ENCODE data around the gene GALNT18. TPM values are rescaled to one million over a fixed set of nuclear protein-coding genes. Genes with fewer than 3 reads are reported as not detected.

The GALNT18 gene
- polyA plus RNA-seq, 1 donor from 2014 or later = 7.6 TPM

GRCh38 chr11:11476499-11476898 lies 145.3 kb downstream of the GALNT18 start:
- Histone ChIP-seq H2AFZ (ENCODE audit: low read depth, low read length) (no peak overlapping the region), H3K9ac (ENCODE audit: low read length) (no peak overlapping the region), H3K9me3 (ENCODE audit: low read length) (no peaks in the 10 kb centered on the region), H4K20me1 (ENCODE audit: insufficient read depth) (no peaks in the 10 kb centered on the region), H3F3A (ENCODE audit: insufficient read depth, low read length, poor library complexity, severe bottlenecking) (no peaks in the 10 kb centered on the region), H3K9me2 (ENCODE audit: insufficient read depth, low read length) (no peaks in the 10 kb centered on the region), H3K27me3 (ENCODE audit: insufficient read depth, low read depth, low read length) (no peaks in the 10 kb centered on the region), H3K27ac (ENCODE audit: low read length) (no peak overlapping the region), H3K4me2 (ENCODE audit: low read length) (no peak overlapping the region), H3K4me3 (ENCODE audit: low read length) (no peak overlapping the region), H3K79me2 (replicated peaks; ENCODE audit: insufficient read depth, low read length) (no peaks in the 10 kb centered on the region), H3K36me3 (ENCODE audit: insufficient read depth, low read length) (no peaks in the 10 kb centered on the region)
- TF ChIP-seq POLR2AphosphoS5 (IDR thresholded peaks at IDR 0.05) (no peak), TAF1 (IDR thresholded peaks at IDR 0.05; ENCODE audit: low read depth) (no peak)

DNA sequence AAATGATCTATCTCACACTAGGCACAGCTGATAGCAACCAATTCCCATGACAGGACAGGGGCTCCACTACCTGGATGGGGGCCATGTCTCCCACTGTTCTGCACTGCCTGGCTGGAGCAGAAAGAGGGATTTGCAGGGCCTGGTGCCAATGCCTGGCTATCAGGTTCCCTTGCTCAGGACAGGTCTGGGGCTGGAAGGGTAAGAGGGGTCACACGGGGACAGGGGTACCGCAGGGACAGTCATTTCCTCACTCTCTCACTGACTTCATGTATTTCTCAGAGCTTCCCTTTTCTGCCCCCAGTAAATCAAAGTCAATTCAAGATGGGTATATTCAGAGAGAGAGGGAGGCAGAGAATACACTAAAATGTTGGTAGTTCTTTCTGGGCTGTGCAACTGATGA lies 149.7 kb downstream of the GALNT18 start:
- H3K9me3 ChIP-seq (ENCODE audit: low read length) = no peaks in the 10 kb centered on the region
- no peaks in the 10 kb centered on the region for H3K27me3 ChIP-seq (ENCODE audit: insufficient read depth, low read depth, low read length)
- H3K9me2 ChIP-seq (ENCODE audit: insufficient read depth, low read length) = no peaks in the 10 kb centered on the region
- no peak overlapping the region for H2AFZ ChIP-seq (ENCODE audit: low read depth, low read length)
- no peaks in the 10 kb centered on the region for H3F3A ChIP-seq (ENCODE audit: insufficient read depth, low read length, poor library complexity, severe bottlenecking)
- no peak overlapping the region for H3K4me2 ChIP-seq (ENCODE audit: low read length)
- H3K9ac ChIP-seq (ENCODE audit: low read length) = no peak overlapping the region
- H3K27ac ChIP-seq (ENCODE audit: low read length) = no peak overlapping the region
- H4K20me1 ChIP-seq (ENCODE audit: insufficient read depth) = no peaks in the 10 kb centered on the region
- TF ChIP-seq EP300 (conservative IDR thresholded peaks at IDR 0.05; ENCODE audit: poor library complexity, severe bottlenecking) (no peak), MXI1 (conservative IDR thresholded peaks at IDR 0.05; ENCODE audit: poor library complexity, severe bottlenecking) (no peak), SMC3 (conservative IDR thresholded peaks at IDR 0.05; ENCODE audit: poor library complexity) (no peak), TAF1 (IDR thresholded peaks at IDR 0.05; ENCODE audit: low read depth) (no peak), POLR2AphosphoS5 (IDR thresholded peaks at IDR 0.05) (no peak), RAD21 (conservative IDR thresholded peaks at IDR 0.05) (no peak), EZH2 (IDR thresholded peaks at IDR 0.05; ENCODE audit: borderline replicate concordance, insufficient read depth, low read length, poor library complexity, severe bottlenecking) (no peak)
- TF ChIP-seq, protein P1, sequence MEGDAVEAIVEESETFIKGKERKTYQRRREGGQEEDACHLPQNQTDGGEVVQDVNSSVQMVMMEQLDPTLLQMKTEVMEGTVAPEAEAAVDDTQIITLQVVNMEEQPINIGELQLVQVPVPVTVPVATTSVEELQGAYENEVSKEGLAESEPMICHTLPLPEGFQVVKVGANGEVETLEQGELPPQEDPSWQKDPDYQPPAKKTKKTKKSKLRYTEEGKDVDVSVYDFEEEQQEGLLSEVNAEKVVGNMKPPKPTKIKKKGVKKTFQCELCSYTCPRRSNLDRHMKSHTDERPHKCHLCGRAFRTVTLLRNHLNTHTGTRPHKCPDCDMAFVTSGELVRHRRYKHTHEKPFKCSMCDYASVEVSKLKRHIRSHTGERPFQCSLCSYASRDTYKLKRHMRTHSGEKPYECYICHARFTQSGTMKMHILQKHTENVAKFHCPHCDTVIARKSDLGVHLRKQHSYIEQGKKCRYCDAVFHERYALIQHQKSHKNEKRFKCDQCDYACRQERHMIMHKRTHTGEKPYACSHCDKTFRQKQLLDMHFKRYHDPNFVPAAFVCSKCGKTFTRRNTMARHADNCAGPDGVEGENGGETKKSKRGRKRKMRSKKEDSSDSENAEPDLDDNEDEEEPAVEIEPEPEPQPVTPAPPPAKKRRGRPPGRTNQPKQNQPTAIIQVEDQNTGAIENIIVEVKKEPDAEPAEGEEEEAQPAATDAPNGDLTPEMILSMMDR (IDR thresholded peaks at IDR 0.05; ENCODE audit: poor library complexity, severe bottlenecking) = no peak
- TF ChIP-seq, protein P2, sequence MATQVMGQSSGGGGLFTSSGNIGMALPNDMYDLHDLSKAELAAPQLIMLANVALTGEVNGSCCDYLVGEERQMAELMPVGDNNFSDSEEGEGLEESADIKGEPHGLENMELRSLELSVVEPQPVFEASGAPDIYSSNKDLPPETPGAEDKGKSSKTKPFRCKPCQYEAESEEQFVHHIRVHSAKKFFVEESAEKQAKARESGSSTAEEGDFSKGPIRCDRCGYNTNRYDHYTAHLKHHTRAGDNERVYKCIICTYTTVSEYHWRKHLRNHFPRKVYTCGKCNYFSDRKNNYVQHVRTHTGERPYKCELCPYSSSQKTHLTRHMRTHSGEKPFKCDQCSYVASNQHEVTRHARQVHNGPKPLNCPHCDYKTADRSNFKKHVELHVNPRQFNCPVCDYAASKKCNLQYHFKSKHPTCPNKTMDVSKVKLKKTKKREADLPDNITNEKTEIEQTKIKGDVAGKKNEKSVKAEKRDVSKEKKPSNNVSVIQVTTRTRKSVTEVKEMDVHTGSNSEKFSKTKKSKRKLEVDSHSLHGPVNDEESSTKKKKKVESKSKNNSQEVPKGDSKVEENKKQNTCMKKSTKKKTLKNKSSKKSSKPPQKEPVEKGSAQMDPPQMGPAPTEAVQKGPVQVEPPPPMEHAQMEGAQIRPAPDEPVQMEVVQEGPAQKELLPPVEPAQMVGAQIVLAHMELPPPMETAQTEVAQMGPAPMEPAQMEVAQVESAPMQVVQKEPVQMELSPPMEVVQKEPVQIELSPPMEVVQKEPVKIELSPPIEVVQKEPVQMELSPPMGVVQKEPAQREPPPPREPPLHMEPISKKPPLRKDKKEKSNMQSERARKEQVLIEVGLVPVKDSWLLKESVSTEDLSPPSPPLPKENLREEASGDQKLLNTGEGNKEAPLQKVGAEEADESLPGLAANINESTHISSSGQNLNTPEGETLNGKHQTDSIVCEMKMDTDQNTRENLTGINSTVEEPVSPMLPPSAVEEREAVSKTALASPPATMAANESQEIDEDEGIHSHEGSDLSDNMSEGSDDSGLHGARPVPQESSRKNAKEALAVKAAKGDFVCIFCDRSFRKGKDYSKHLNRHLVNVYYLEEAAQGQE (IDR thresholded peaks at IDR 0.05; ENCODE audit: borderline replicate concordance) = no peak
- no peaks in the 10 kb centered on the region for H3K79me2 ChIP-seq (replicated peaks; ENCODE audit: insufficient read depth, low read length)
- no peaks in the 10 kb centered on the region for H3K36me3 ChIP-seq (ENCODE audit: insufficient read depth, low read length)
- H3K4me3 ChIP-seq (ENCODE audit: low read length) = no peak overlapping the region

- Histone ChIP-seq H3K79me2 (replicated peaks; ENCODE audit: insufficient read depth, low read length) (no peaks in the 10 kb centered on the region), H3K27ac (ENCODE audit: low read length) (no peak overlapping the region), H3K9me2 (ENCODE audit: insufficient read depth, low read length) (no peaks in the 10 kb centered on the region), H3K4me3 (ENCODE audit: low read length) (no peak overlapping the region), H3K27me3 (ENCODE audit: insufficient read depth, low read depth, low read length) (no peaks in the 10 kb centered on the region), H2AFZ (ENCODE audit: low read depth, low read length) (no peak overlapping the region), H3K9me3 (ENCODE audit: low read length) (no peaks in the 10 kb centered on the region), H3F3A (ENCODE audit: insufficient read depth, low read length, poor library complexity, severe bottlenecking) (no peaks in the 10 kb centered on the region), H4K20me1 (ENCODE audit: insufficient read depth) (no peaks in the 10 kb centered on the region), H3K4me2 (ENCODE audit: low read length) (no peak overlapping the region), H3K9ac (ENCODE audit: low read length) (no peak overlapping the region), H3K36me3 (ENCODE audit: insufficient read depth, low read length) (no peaks in the 10 kb centered on the region)
- no peak for TF ChIP-seq TAF1 (IDR thresholded peaks at IDR 0.05; ENCODE audit: low read depth)
- no peak for TF ChIP-seq RAD21 (conservative IDR thresholded peaks at IDR 0.05)
- no peak for TF ChIP-seq MXI1 (conservative IDR thresholded peaks at IDR 0.05; ENCODE audit: poor library complexity, severe bottlenecking)
Observed at GRCh38 chr11:11471201-11471600, 150.6 kb downstream of the GALNT18 start.

Data from neural cell (in vitro differentiated cells).